OCI-LY1 (cell line): Measurements from ENCODE around the gene SETMAR.

Source experiments
- H2AFZ ChIP-seq: fragments of 200-600 bp; sonication (generic), shearing (Covaris generic); 2 replicates; pipeline ENCODE4 v1.6.0; 2014; ENCODE audit warnings: antibody characterized with exemption, mild to moderate bottlenecking, low read length
- H3F3A ChIP-seq: fragments of 200-600 bp; sonication (generic), shearing (Covaris generic); 2 replicates; pipeline ENCODE4 v1.6.0; 2014; ENCODE audit warnings: mild to moderate bottlenecking, antibody characterized with exemption, low read length, moderate library complexity; ENCODE audit not compliant: insufficient read depth
- H3K27ac ChIP-seq: fragments of 200-600 bp; sonication (generic); 2 replicates; pipeline ENCODE4 v1.5.1; 2014; ENCODE audit warnings: low read length, mixed run types, mild to moderate bottlenecking, low read depth; ENCODE audit not compliant: poor library complexity, severe bottlenecking
- H3K27me3 ChIP-seq: fragments of 200-600 bp; sonication (generic); 2 replicates; pipeline ENCODE4 v1.6.0; 2014; ENCODE audit warnings: antibody characterized with exemption, mild to moderate bottlenecking, low read length, moderate library complexity; ENCODE audit not compliant: insufficient read depth
- H3K36me3 ChIP-seq: fragments of 200-600 bp; sonication (generic); 2 replicates; pipeline ENCODE4 v1.6.1; 2014; ENCODE audit warnings: mild to moderate bottlenecking, antibody characterized with exemption, low read length, moderate library complexity, mixed read lengths; ENCODE audit not compliant: insufficient read depth
- H3K4me1 ChIP-seq: fragments of 200-600 bp; sonication (generic); 2 replicates; pipeline ENCODE4 v1.5.1; 2014; ENCODE audit warnings: mild to moderate bottlenecking, low read length, moderate library complexity; ENCODE audit not compliant: insufficient read depth, severe bottlenecking
- H3K4me2 ChIP-seq: fragments of 200-600 bp; sonication (generic), shearing (Covaris generic); 2 replicates; pipeline ENCODE4 v1.6.1; 2014; ENCODE audit warnings: low read length
- H3K4me3 ChIP-seq: fragments of 200-600 bp; sonication (generic); 2 replicates; pipeline ENCODE4 v1.5.1; 2014; ENCODE audit warnings: low read length, low read depth, mild to moderate bottlenecking, mixed read lengths; ENCODE audit not compliant: poor library complexity, severe bottlenecking
- H3K79me2 ChIP-seq: fragments of 200-600 bp; shearing (Covaris generic); 2 replicates; pipeline ENCODE4 v1.6.1; 2016; ENCODE audit warnings: mixed run types, low read length, mixed read lengths; ENCODE audit not compliant: insufficient read depth
- H3K9ac ChIP-seq: fragments of 200-600 bp; sonication (generic), shearing (Covaris generic); 2 replicates; pipeline ENCODE4 v1.6.1; 2014; ENCODE audit warnings: mild to moderate bottlenecking, low read length, mixed read lengths
- H3K9me2 ChIP-seq: fragments of 200-600 bp; sonication (generic), shearing (Covaris generic); 2 replicates; pipeline ENCODE4 v1.6.1; 2014; ENCODE audit warnings: low read depth, mild to moderate bottlenecking, low read length, mixed read lengths
- H3K9me3 ChIP-seq: fragments of 200-600 bp; shearing (Covaris generic); 2 replicates; pipeline ENCODE4 v1.6.1; 2014; ENCODE audit warnings: low read length, mixed read lengths
- H4K20me1 ChIP-seq: fragments of 200-600 bp; sonication (generic), shearing (Covaris generic); 2 replicates; pipeline ENCODE4 v1.6.0; 2016; ENCODE audit warnings: mild to moderate bottlenecking, low read length; ENCODE audit not compliant: insufficient read depth
- CTCF ChIP-seq: fragments of 200-600 bp; sonication (generic), shearing (Covaris generic); IDR thresholded peaks from 2 replicates; pipeline ENCODE4 v1.5.1; 2017; ENCODE audit warnings: mild to moderate bottlenecking, antibody characterized with exemption, low read length, moderate library complexity, mixed read lengths
- EZH2 ChIP-seq: fragments of 200-600 bp; sonication (generic), shearing (Covaris generic); IDR thresholded peaks from 2 replicates; pipeline ENCODE4 v1.8.0; 2017; ENCODE audit warnings: borderline replicate concordance, mixed run types, mild to moderate bottlenecking, antibody characterized with exemption, low read length, moderate library complexity, mixed read lengths

The SETMAR gene

DNA sequence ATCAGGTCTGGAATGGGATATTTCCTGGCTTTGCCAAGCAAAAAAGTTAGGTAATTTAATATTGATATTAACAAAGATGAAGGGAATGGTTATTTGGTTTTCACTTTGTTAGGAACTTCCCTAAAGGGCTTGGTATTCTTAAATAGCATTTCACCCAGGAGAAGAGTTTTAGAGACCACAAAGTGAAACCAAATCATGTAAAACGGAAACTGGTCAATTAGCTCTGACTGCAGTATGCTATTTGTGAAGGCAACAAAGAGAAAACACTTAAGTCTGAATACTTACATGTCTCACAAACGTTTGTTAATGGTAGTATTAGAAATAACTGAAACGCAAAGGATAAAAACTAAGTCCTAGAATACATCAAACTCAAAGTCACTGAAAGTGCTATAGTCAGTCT, 32.4 kb upstream of the SETMAR start:
- H3K9me2 ChIP-seq = no peaks in the 10 kb centered on the region
- H3K9me3 ChIP-seq = no peaks in the 10 kb centered on the region
- no peaks in the 10 kb centered on the region for H4K20me1 ChIP-seq
- no peaks in the 10 kb centered on the region for H3K79me2 ChIP-seq
- no peaks in the 10 kb centered on the region for H3K36me3 ChIP-seq
- H3K4me2 ChIP-seq = no peak overlapping the region
- no peaks in the 10 kb centered on the region for H3K27me3 ChIP-seq
- H2AFZ ChIP-seq = no peak overlapping the region
- no peaks in the 10 kb centered on the region for H3K4me1 ChIP-seq
- no peak overlapping the region for H3K9ac ChIP-seq
- H3K27ac ChIP-seq = no peak overlapping the region
- H3F3A ChIP-seq = no peaks in the 10 kb centered on the region
- no peak for TF ChIP-seq CTCF
- H3K4me3 ChIP-seq = no peak overlapping the region

GRCh38 chr3:4271834-4272233, 31.3 kb upstream of the SETMAR start:
- H3K79me2 ChIP-seq = no peaks in the 10 kb centered on the region
- no peaks in the 10 kb centered on the region for H4K20me1 ChIP-seq
- H3K4me1 ChIP-seq = no peaks in the 10 kb centered on the region
- no peak overlapping the region for H3K4me3 ChIP-seq
- H3F3A ChIP-seq = no peaks in the 10 kb centered on the region
- no peaks in the 10 kb centered on the region for H3K9me2 ChIP-seq
- H3K36me3 ChIP-seq = no peaks in the 10 kb centered on the region
- no peaks in the 10 kb centered on the region for H3K27me3 ChIP-seq
- H3K27ac ChIP-seq = no peak overlapping the region
- H3K4me2 ChIP-seq = no peak overlapping the region
- TF ChIP-seq CTCF (peak; percentile 49), EZH2 (no peak)
- no peak overlapping the region for H2AFZ ChIP-seq
- H3K9me3 ChIP-seq = no peaks in the 10 kb centered on the region
- H3K9ac ChIP-seq = no peak overlapping the region

DNA sequence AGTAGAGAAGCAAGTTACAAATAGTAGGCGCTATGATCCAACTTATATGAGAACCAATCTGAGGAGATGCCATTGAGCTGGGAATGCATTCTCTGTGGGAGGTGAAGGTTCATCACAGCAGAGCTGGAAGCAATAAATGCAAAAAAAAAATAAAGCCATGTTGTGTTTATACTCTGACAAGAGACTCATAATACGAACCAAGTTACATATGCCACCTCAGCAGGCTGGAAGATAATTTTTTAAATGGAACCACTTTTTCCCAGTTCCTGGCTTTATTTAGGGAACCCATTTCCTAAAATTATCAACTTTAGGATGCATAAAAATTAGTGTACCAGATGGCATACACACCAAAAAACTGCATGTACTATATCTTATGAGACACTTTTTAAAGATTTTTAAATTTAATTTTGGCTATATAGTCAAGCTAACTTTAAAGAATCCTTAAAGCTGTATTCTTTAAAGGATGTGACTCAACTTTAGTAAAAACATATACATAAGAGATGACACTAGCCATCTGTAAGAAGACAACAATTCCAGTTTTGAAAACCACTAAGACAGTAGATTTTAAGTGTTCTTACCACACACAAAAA, 23.6 kb upstream of the SETMAR start:
- H3K27ac ChIP-seq = no peak overlapping the region
- no peaks in the 10 kb centered on the region for H3K4me1 ChIP-seq
- H3K9me2 ChIP-seq = no peaks in the 10 kb centered on the region
- H2AFZ ChIP-seq = no peak overlapping the region
- no peaks in the 10 kb centered on the region for H3F3A ChIP-seq
- H3K9ac ChIP-seq = no peak overlapping the region
- H3K4me2 ChIP-seq = no peak overlapping the region
- TF ChIP-seq EZH2 (no peak), CTCF (no peak)
- no peaks in the 10 kb centered on the region for H3K79me2 ChIP-seq
- H4K20me1 ChIP-seq = no peaks in the 10 kb centered on the region
- no peak overlapping the region for H3K4me3 ChIP-seq
- no peaks in the 10 kb centered on the region for H3K36me3 ChIP-seq
- no peaks in the 10 kb centered on the region for H3K9me3 ChIP-seq
- H3K27me3 ChIP-seq = peaks cover 3% of the 10 kb centered on the region; the same call in 1 of the 2 replicates
